Neural cell (in vitro differentiated cells): ENCODE results near the gene PIP4K2A. TPM values are rescaled to one million over a fixed set of nuclear protein-coding genes. Genes with fewer than 3 reads are reported as not detected.

Experiments used
- H2AFZ ChIP-seq: fragments of 200-600, 300-800 bp; sonication (generic), shearing (Covaris generic); 2 replicates; pipeline ENCODE4 v1.6.0; 2014; ENCODE audit warnings: low read depth, mild to moderate bottlenecking, antibody characterized with exemption, low read length, moderate library complexity
- H3F3A ChIP-seq: fragments of 200-600 bp; shearing (Covaris generic); 2 replicates; pipeline ENCODE4 v1.6.1; 2016; ENCODE audit warnings: mild to moderate bottlenecking, moderate library complexity, mixed read lengths, antibody characterized with exemption, low read length; ENCODE audit not compliant: insufficient read depth, poor library complexity, severe bottlenecking
- H3K27ac ChIP-seq: fragments of 200-600, 300-800 bp; sonication (generic), shearing (Covaris generic); 2 replicates; pipeline ENCODE4 v1.5.1; 2014; ENCODE audit warnings: mild to moderate bottlenecking, low read length, moderate library complexity
- H3K27me3 ChIP-seq: fragments of 300-800, 200-600 bp; sonication (generic), shearing (Covaris generic); 2 replicates; pipeline ENCODE4 v1.6.0; 2014; ENCODE audit warnings: mild to moderate bottlenecking, low read depth, low read length, moderate library complexity; ENCODE audit not compliant: insufficient read depth
- H3K36me3 ChIP-seq: fragments of 300-800, 200-600 bp; sonication (generic), shearing (Covaris generic); 2 replicates; pipeline ENCODE4 v1.5.1; 2014; ENCODE audit warnings: mild to moderate bottlenecking, antibody characterized with exemption, low read length, moderate library complexity; ENCODE audit not compliant: insufficient read depth
- H3K4me2 ChIP-seq: fragments of 300-800, 200-600 bp; sonication (generic), shearing (Covaris generic); 2 replicates; pipeline ENCODE4 v1.6.0; 2014; ENCODE audit warnings: mild to moderate bottlenecking, low read length
- H3K4me3 ChIP-seq: fragments of 300-800, 200-600 bp; sonication (generic), shearing (Covaris generic); 2 replicates; pipeline ENCODE4 v1.5.1; 2014; ENCODE audit warnings: mild to moderate bottlenecking, low read length, moderate library complexity
- H3K79me2 ChIP-seq: fragments of 200-600 bp; shearing (Covaris generic); replicated peaks from 2 replicates; pipeline ENCODE4 v1.6.0; 2014; ENCODE audit warnings: mild to moderate bottlenecking, low read length, moderate library complexity; ENCODE audit not compliant: insufficient read depth
- H3K9ac ChIP-seq: fragments of 300-800, 200-600 bp; sonication (generic), shearing (Covaris generic); 2 replicates; pipeline ENCODE4 v1.6.1; 2016; ENCODE audit warnings: mild to moderate bottlenecking, low read length, mixed read lengths
- H3K9me2 ChIP-seq: fragments of 200-600 bp; shearing (Covaris generic); 2 replicates; pipeline ENCODE4 v1.6.1; 2016; ENCODE audit warnings: mild to moderate bottlenecking, low read length, mixed read lengths; ENCODE audit not compliant: insufficient read depth
- H3K9me3 ChIP-seq: fragments of 200-600, 300-800 bp; sonication (generic), shearing (Covaris generic); 2 replicates; pipeline ENCODE4 v1.6.1; 2016; ENCODE audit warnings: mild to moderate bottlenecking, mixed run types, low read length, moderate library complexity, mixed read lengths
- H4K20me1 ChIP-seq: fragments of 200-600 bp; shearing (Covaris generic); 2 replicates; pipeline ENCODE4 v1.6.1; 2016; ENCODE audit warnings: mild to moderate bottlenecking, mixed run types; ENCODE audit not compliant: insufficient read depth
- CTCF ChIP-seq: fragments of 450-650 bp; IDR thresholded peaks from 2 replicates; pipeline ENCODE4 v1.5.1; 2014; ENCODE audit warnings: antibody characterized with exemption, mild to moderate bottlenecking, moderate library complexity; ENCODE audit not compliant: poor library complexity, severe bottlenecking
- EP300 ChIP-seq: fragments of 450-650 bp; conservative IDR thresholded peaks from 2 replicates; pipeline ENCODE4 v1.6.1; 2014; ENCODE audit warnings: antibody characterized with exemption, mild to moderate bottlenecking, moderate library complexity; ENCODE audit not compliant: poor library complexity, severe bottlenecking
- EZH2 ChIP-seq: fragments of 200-600, 300-800 bp; shearing (Covaris generic), sonication (generic); IDR thresholded peaks from 2 replicates; pipeline ENCODE4 v1.6.1; 2014; ENCODE audit warnings: antibody characterized with exemption, low read length, borderline replicate concordance, mild to moderate bottlenecking; ENCODE audit not compliant: insufficient read depth, poor library complexity, severe bottlenecking
- MXI1 ChIP-seq: fragments of 450-650 bp; conservative IDR thresholded peaks from 2 replicates; pipeline ENCODE4 v1.6.1; 2014; ENCODE audit warnings: antibody characterized with exemption, mild to moderate bottlenecking; ENCODE audit not compliant: poor library complexity, severe bottlenecking
- POLR2AphosphoS5 ChIP-seq: IDR thresholded peaks from 2 replicates; pipeline ENCODE4 v1.6.1; 2012
- RAD21 ChIP-seq: fragments of 450-650 bp; conservative IDR thresholded peaks from 2 replicates; pipeline ENCODE4 v1.6.1; 2014; ENCODE audit warnings: antibody characterized with exemption, mild to moderate bottlenecking, moderate library complexity
- REST ChIP-seq: IDR thresholded peaks from 2 replicates; pipeline ENCODE4 v1.6.1; 2012; ENCODE audit warnings: borderline replicate concordance
- SMC3 ChIP-seq: fragments of 450-650 bp; conservative IDR thresholded peaks from 2 replicates; pipeline ENCODE4 v1.6.1; 2014; ENCODE audit warnings: antibody characterized with exemption, mild to moderate bottlenecking, moderate library complexity; ENCODE audit not compliant: poor library complexity
- TAF1 ChIP-seq: IDR thresholded peaks from 2 replicates; pipeline ENCODE4 v1.6.1; 2012; ENCODE audit warnings: low read depth
- polyA plus RNA-seq: library from polyadenylated mRNA; depleted of rRNA; stranded (reverse); fragments of >200 nt; gene quantifications from 2 replicates; pipeline ENCODE4 v1.2.3, GENCODE V29; 2014

The PIP4K2A gene
- polyA plus RNA-seq, 1 donor from 2014 or later: 12.6 TPM

GRCh38 chr10:22601618-22602017 lies 112.8 kb downstream of the PIP4K2A start:
- no peaks in the 10 kb centered on the region for H3K9me2 ChIP-seq
- no peaks in the 10 kb centered on the region for H3K9me3 ChIP-seq
- H3K27me3 ChIP-seq: no peaks in the 10 kb centered on the region
- H2AFZ ChIP-seq: no peak overlapping the region
- no peak overlapping the region for H3K27ac ChIP-seq
- TF ChIP-seq REST: no peak
- no peaks in the 10 kb centered on the region for H3K79me2 ChIP-seq
- no peaks in the 10 kb centered on the region for H4K20me1 ChIP-seq
- H3F3A ChIP-seq: no peaks in the 10 kb centered on the region
- H3K36me3 ChIP-seq: no peaks in the 10 kb centered on the region
- no peak overlapping the region for H3K9ac ChIP-seq
- H3K4me3 ChIP-seq: no peak overlapping the region
- no peak overlapping the region for H3K4me2 ChIP-seq

- TF ChIP-seq SMC3 (no peak), REST (no peak), TAF1 (no peak)
- H3K36me3 ChIP-seq: no peaks in the 10 kb centered on the region
- no peaks in the 10 kb centered on the region for H3F3A ChIP-seq
- H3K27ac ChIP-seq: no peak overlapping the region
- no peak overlapping the region for H2AFZ ChIP-seq
- H3K9me3 ChIP-seq: no peaks in the 10 kb centered on the region
- H3K4me3 ChIP-seq: no peak overlapping the region
- no peak overlapping the region for H3K9ac ChIP-seq
- H3K79me2 ChIP-seq: no peaks in the 10 kb centered on the region
- H3K4me2 ChIP-seq: no peak overlapping the region
- H3K27me3 ChIP-seq: no peaks in the 10 kb centered on the region
- H3K9me2 ChIP-seq: no peaks in the 10 kb centered on the region
- no peaks in the 10 kb centered on the region for H4K20me1 ChIP-seq
Observed at GRCh38 chr10:22599636-22600228, 114.6 kb downstream of the PIP4K2A start.

- Histone ChIP-seq H3K4me2 (no peak overlapping the region), H3K9me3 (no peaks in the 10 kb centered on the region), H3F3A (no peaks in the 10 kb centered on the region), H3K27ac (no peak overlapping the region), H3K9me2 (no peaks in the 10 kb centered on the region), H3K4me3 (no peak overlapping the region), H3K9ac (no peak overlapping the region), H2AFZ (no peak overlapping the region), H3K36me3 (no peaks in the 10 kb centered on the region), H3K27me3 (no peaks in the 10 kb centered on the region), H3K79me2 (no peaks in the 10 kb centered on the region), H4K20me1 (no peaks in the 10 kb centered on the region)
- no peak for TF ChIP-seq TAF1
- no peak for TF ChIP-seq EZH2
- no peak for TF ChIP-seq CTCF
- no peak for TF ChIP-seq EP300
- no peak for TF ChIP-seq MXI1
- no peak for TF ChIP-seq POLR2AphosphoS5
- TF ChIP-seq RAD21: no peak
- TF ChIP-seq SMC3: no peak
- TF ChIP-seq REST: no peak
Observed at GRCh38 chr10:22599048-22599561, 115.3 kb downstream of the PIP4K2A start.
